GM19240 (cell line): ENCODE results near the gene TSEN15.
"Not testable (repeated sequence)": the region's sequence is repeated elsewhere in the genome, so short reads cannot be mapped to it uniquely, and the experiment has no call there.

Experiments
- DNase-seq: peaks from one replicate; pipeline ENCODE4 v3.0.0; 2011; ENCODE audit warnings: low spot score; ENCODE audit not compliant: insufficient read length

The TSEN15 gene

DNA sequence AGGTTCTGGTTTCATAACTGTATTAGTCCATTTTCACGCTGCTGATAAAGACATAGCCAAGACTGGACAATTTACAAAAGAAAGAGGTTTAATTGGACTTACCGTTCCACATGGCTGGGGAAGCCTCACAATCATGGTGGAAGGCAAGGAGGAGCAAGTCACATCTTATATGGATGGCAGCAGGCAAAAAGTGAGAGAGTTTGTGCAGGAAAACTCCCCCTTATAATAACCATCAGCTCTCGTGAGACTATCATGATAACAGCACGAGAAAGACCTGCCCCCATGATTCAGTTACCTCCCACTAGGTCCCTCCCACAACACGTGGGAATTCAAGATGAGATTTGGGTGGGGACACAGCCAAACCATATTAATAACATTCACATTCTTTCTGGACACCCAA, 45.0 kb downstream of the TSEN15 start:
- DNase-seq: not testable (repeated sequence)

DNA sequence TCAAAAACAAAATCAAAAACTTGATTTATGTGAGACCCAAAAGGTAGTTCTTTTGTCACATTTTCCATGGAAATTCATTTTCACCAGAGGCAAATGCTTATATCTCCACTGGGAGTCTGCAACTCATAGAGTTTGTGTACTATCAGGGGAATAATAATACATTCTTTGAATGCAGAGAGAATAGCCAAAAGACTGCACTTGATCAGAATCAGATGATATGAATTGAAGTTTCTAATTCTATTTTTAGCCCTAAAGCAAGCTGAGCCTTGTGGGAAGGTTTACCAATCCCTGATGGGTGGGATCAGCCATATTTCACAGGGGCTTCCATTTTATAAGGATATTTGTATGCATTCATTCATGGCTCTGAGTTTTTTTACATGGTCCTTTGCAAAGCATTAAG, 49.6 kb downstream of the TSEN15 start:
- no peak for DNase-seq

GRCh38 chr1:184101571-184101970, 50.0 kb downstream of the TSEN15 start:
- DNase-seq: no peak

DNA sequence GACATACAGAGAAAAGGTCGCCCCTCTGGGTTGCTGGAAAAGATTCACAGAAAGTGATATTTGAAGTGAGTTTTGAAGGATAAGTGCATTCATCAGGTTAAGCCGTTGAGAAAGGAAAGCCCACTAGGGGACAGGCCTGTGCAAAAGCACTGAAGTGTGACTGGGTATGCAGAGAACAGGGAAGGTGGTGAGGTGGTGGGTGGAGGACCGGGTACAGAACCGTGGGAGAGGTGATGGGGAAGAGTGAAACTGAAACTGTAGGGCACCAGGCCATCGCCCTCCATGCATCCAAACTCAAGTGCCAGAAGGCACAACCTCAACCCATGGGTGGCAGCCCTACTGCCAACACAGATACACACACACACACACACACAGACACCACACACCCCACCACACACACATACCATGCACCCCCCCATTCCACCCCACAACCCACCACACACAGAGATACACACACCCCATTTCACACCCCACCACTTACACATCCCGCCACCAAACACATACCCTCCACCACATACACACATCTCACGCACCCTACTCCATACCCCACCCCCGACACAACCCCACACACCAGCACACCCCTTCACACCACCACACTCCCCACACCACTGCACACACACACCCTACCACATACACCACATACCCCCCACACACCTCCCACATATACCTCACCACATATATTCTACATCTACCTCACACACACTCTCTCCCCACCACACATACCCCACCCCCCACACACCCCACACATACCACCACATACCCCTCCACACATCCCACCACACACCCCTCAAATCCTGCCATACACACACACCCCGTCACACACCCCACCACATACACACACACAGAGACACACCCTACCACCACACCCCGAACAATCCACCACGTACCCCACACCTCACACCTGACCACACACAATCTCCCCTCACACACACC, 59.0 kb downstream of the TSEN15 start:
- DNase-seq: no peak

DNA sequence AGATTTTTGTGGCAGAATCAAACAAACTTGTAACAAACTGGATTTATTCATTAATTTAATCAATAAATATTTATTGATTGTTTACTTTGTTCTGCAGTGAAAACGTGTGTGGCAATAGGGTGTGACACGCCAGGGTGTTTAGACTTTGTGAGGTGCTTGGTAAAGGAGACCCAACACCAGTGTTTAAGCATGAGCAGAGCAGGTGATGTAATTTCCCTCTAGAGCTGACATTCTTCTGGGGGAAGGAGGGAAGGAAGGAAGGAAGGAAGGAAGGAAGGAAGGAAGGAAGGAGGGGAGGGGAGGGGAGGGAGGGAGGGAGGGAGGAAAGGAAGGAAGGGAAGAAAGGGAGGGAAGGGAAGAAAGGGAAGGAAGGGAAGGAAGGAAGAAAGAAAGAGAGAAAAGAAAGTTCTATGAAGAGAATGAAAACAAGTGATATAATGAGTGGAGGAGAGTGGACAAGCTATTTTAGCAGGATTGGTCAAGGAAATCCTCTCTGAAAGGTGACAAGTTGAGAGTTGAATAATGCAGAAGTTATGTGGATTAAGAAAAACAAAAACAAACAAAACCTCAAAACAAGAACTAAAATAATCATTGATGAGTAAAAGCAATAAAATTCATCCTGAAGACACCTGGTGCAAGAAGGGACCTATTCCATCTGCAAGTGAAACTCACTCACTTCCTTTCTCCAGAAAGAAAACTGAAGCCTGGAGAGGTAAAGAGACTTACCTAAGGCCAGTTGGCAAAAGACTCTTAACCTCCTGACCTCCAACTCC, 60.8 kb downstream of the TSEN15 start:
- no peak for DNase-seq

GRCh38 chr1:184113251-184113650, 61.7 kb downstream of the TSEN15 start:
- no peak for DNase-seq

DNA sequence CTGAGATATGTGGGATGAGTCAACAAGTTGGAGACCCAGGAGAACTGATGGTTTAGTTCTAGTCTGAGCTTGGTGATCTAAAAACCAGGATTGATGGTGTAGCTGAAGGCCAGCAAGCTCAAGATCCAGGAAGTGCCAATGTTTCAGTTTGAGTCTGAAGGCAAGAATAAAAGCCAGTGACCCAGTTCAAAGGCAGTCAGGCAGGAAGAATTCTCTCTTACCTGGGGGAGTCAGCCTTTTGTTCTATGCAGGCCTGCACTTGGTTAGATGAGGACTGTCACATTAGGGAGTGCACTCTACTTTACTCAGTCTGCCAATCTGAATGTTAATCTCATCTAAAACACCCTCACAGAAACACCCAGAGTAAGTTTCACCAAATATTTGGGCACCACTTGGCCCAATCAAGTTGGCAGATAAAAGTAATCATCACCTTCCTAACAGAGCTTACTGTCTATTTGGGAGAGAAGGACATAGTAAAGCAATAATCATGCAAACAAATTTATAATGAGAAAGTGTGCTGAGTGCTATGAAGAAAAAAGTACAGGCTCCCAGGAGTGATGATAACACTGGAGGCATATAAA, 63.4 kb downstream of the TSEN15 start:
- DNase-seq: no peak

- no peak for DNase-seq
Measured at GRCh38 chr1:184116287-184116686, 64.8 kb downstream of the TSEN15 start.

DNA sequence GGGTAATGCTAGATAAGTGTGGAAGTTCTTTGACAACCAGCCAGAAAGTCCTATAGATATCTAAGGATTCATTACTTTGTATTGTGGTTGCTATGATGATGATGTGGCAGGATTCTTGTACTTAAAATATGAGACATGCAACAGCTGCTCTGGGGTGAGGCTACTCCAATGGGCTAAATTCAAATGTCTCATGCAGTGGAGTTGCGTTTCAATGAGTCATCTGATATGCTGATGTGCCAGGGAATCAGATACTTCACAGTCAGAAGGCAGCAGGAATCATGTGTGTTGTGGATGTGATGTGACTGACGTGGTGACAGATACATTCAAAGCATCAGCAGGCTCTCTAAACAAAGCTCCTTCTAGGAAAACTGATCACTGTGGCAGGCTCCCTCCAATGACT, 66.5 kb downstream of the TSEN15 start:
- no peak for DNase-seq
